AG04449 (cell line): ENCODE data around the gene BTG2.

Experiments
- CTCF ChIA-PET: fragments of 350-600 bp; formaldehyde crosslinking; extraction: SDS; loops from one replicate; lab custom pipeline; 2021; ENCODE audit warnings: antibody characterized with exemption; lab: Yijun Ruan, JAX
- POLR2A ChIA-PET: fragments of 400-600, 350-600 bp; formaldehyde crosslinking; extraction: SDS; loops from one replicate; lab custom pipeline; 2020; ENCODE audit warnings: antibody characterized with exemption, inconsistent platforms; lab: Yijun Ruan, JAX
- DNase-seq: peaks from one replicate; pipeline ENCODE4 v3.0.0-alpha.2; 2010; ENCODE audit warnings: low read depth, low spot score
- H3K4me3 ChIP-seq: 2 replicates; pipeline ENCODE4 v1.5.1; 2011; ENCODE audit warnings: low read depth, mild to moderate bottlenecking, control low read depth, low read length
- TF ChIP-seq, protein P1 (sequence below): IDR thresholded peaks from one replicate; pipeline ENCODE4 v1.5.1; 2011; ENCODE audit warnings: mild to moderate bottlenecking, moderate library complexity, low read length, control low read depth, inconsistent platforms; ENCODE audit not compliant: insufficient read depth; ENCODE audit errors: missing control alignments

The BTG2 gene

DNA sequence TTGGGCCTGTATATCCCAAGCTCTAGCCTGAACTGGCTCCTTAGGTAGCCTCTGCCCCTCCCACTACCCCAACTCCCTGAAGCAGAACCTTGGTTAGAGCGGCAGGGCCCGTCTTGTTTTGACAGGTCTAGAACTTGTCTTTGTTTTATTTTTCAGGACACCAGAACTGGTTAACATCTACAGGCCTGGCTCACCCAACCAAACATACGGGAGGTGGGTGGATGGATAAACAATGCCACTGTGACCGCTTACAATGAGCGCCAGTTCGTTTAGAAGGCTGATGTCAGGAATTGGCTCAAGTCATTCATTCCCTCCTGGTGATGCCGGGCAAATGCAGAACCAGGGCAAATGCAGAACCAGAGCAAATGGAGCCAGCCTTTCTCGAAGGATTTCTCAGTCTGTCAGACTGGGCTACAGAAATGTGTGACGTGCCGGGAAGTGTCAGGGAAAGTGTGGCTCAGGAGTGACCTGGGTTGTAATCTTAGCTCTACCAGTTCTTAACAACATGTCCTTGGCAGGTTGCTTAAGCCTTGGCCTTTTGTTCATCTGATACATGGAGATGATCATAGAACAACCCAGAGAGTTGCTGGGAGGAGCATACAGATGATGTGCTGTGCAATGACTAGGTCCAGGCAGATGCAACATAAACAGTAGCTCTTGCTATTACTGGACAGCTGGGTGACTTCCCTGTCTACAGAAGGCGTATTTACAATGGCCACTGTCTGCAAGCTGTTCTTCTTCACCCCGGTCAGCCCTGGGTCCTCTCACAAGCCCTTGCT is 30.5 kb upstream of the BTG2 start:
- CTCF ChIA-PET: interaction anchor here (0.8 to 9.9 kb wide), 21 partner anchors 9 to 425 kb away, joined by 3 to 160 read pairs (median 4); partner anchors contain the start of genes OPTC and PPFIA4
- TF ChIP-seq, protein P1, sequence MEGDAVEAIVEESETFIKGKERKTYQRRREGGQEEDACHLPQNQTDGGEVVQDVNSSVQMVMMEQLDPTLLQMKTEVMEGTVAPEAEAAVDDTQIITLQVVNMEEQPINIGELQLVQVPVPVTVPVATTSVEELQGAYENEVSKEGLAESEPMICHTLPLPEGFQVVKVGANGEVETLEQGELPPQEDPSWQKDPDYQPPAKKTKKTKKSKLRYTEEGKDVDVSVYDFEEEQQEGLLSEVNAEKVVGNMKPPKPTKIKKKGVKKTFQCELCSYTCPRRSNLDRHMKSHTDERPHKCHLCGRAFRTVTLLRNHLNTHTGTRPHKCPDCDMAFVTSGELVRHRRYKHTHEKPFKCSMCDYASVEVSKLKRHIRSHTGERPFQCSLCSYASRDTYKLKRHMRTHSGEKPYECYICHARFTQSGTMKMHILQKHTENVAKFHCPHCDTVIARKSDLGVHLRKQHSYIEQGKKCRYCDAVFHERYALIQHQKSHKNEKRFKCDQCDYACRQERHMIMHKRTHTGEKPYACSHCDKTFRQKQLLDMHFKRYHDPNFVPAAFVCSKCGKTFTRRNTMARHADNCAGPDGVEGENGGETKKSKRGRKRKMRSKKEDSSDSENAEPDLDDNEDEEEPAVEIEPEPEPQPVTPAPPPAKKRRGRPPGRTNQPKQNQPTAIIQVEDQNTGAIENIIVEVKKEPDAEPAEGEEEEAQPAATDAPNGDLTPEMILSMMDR: no peak
- POLR2A ChIA-PET: no interaction called here
- no peak for DNase-seq
- H3K4me3 ChIP-seq: no peak overlapping the region

DNA sequence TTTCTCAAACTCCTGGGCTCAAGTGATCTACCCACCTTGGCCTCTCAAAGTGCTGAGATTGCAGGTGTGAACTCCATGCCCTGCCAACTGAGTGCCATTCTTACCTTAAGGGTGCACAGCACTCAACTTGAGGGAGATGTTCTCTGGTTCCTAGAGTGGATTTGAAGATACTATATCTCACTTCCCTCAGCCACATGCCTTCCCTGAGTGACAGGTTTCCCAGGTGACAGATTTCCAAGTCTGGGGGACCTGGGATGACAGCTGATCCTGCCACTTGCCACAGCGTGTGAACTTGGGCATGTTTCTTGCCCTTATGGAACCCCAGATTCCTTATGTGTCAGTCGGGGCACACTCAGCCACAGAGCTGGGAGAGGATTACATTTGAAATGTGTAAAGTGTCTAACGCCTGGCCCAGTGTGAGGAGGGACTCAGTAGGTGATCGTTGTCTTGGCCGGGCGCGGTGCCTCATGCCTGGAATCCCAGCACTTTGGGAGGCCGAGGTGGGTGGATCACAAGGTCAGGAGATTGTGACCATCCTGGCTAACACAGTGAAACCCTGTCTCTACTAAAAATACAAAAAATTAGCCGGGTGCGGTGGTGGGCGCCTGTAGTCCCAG is 29.6 kb upstream of the BTG2 start:
- no peak overlapping the region for H3K4me3 ChIP-seq
- TF ChIP-seq, protein P1: no peak
- CTCF ChIA-PET: interaction anchor here (0.8 to 16.4 kb wide), 13 partner anchors 6 to 236 kb away, joined by 3 to 250 read pairs (median 8); partner anchors contain the start of gene OPTC
- no peak for DNase-seq
- POLR2A ChIA-PET: interaction anchor here (0.9 kb wide), 1 partner anchor 191 kb away, joined by 3 read pairs; no protein-coding TSS in a partner anchor

DNA sequence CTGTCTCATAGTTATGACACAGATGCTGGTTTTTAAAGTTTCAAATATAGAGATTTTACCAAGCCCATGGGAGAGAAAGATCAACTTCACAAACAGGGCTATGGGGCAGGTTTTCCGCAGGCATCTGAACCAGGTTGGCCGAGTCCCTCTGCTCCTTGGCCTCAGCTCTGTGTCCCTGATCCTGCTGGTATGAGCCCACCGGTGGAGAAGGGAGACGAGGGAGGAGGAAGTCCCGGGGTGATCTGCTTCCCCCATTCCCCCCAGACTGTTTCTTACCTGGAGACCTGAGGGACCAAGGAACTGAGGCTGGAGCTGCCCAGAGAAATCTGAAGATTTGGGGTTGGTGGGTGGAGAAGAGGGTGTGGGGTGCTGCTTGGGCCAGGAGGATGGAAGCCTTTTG is 28.9 kb upstream of the BTG2 start:
- no peak overlapping the region for H3K4me3 ChIP-seq
- POLR2A ChIA-PET: interaction anchor here (0.9 kb wide), 1 partner anchor 190 kb away, joined by 3 read pairs; no protein-coding TSS in a partner anchor
- TF ChIP-seq, protein P1: no peak
- CTCF ChIA-PET: interaction anchor here (1.1 to 16.4 kb wide), 9 partner anchors 7 to 237 kb away, joined by 3 to 250 read pairs (median 9); partner anchors contain the start of gene OPTC
- no peak for DNase-seq

DNA sequence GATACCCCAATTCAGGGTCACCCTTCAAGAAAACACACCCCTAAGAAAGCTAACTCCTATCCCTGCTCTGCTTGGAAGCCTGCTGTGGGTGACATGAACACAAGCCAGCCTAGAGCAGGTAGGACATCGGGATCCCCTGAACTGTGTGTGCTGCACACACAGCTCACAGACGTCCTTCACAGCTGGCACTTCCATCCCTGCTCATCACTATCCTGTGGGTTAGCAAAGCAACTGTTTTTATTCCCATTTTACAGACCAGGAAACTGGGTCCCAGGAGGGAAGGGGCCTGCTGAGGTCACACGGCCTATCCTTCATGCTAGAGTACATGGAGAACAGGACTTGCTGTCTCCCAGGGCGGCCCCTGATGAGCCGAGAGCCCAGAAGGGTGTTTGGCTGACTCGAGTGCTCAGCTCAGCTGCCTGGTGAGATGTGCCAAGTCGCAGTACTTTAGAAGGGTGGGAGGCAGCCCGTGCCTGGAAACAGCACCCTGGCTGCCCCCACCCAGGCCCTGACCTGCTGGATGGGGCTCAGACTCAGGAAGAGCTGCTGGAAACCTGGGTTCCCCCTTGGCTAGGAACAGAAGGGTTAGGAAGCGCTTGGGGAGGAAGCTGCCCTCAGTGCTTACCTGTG is 28.3 kb upstream of the BTG2 start:
- ChIA-PET POLR2A (no interaction called here), CTCF (interaction anchor here (0.6 to 16.4 kb wide), 10 partner anchors 7 to 238 kb away, joined by 3 to 250 read pairs (median 4); no protein-coding TSS in a partner anchor)
- TF ChIP-seq, protein P1: no peak
- no peak overlapping the region for H3K4me3 ChIP-seq
- DNase-seq: no peak

DNA sequence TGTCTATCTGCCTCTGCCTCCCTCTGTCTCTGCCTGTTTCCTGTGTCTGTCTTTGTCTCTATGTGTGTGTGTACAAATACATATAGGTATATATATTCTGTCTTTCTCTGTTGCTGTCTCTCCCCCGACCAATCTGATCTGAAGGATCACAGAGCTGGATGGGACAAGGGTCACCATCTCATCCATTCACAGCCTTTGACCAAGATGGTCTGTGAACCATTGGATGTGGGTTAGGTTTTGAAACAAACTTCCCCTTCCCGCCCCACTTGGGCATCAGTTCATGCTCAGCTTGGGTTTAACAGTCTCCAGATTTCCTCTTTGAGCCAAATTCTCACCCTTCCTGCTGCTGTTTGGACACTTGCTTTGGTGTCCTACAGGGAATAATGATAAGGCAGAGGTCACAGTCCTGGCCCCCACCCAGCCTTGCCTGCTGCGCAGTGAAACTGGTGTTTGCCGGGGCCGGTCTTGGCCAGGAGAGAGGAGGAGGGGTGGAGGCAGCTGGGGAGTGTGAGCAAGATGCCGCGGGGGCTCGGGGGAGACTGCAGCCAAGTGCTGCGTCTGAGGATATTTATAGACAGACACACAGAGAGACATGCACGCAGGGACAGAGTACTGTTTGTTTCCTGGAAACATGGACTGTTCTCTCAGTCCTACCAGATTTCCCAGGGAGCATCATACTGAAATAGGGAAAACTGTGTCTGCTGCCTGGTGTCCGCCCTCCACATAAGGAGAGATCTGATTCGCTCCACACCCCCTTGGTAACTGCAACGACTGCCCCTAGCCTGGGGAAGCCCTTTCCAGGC is 27.0 kb upstream of the BTG2 start:
- ChIA-PET CTCF (interaction anchor here (0.9 to 16.4 kb wide), 8 partner anchors 8 to 239 kb away, joined by 3 to 250 read pairs (median 6); no protein-coding TSS in a partner anchor), POLR2A (interaction anchor here (0.6 kb wide), 1 partner anchor 14 kb away, joined by 3 read pairs; no protein-coding TSS in a partner anchor)
- TF ChIP-seq, protein P1: no peak
- H3K4me3 ChIP-seq: peak overlapping the region; percentile 49
- peak; percentile 38 for DNase-seq
